ENCODE results near the gene SMYD3. TPM values are rescaled to one million over a fixed set of nuclear protein-coding genes. Genes with fewer than 3 reads are reported as not detected.
A peak's percentile ranks its signal among the peaks of the same experiment; 100 is the strongest.

SMYD3 gene
- total RNA-seq, 1 donor from 2014 or later: 80.8 TPM

GRCh38 chr1:245956225-245956624 is 550.9 kb downstream of the SMYD3 start:
- Histone ChIP-seq H3K9ac (ENCODE audit: low read length) (no peak overlapping the region), H3K36me3 (ENCODE audit: insufficient read depth, low read length) (no peaks in the 10 kb centered on the region), H3K79me2 (ENCODE audit: insufficient read depth, low read length) (no peaks in the 10 kb centered on the region), H3K27me3 (ENCODE audit: insufficient read depth, low read length) (no peaks in the 10 kb centered on the region), H3K9me3 (ENCODE audit: insufficient read depth, low read depth, low read length) (no peaks in the 10 kb centered on the region), H3K27ac (ENCODE audit: low read depth, low read length) (no peak overlapping the region), H4K20me1 (ENCODE audit: insufficient read depth, low read length) (no peaks in the 10 kb centered on the region), H3K4me3 (ENCODE audit: insufficient read depth, low read depth, low read length) (no peak overlapping the region), H2AFZ (ENCODE audit: low read depth, low read length) (no peak overlapping the region), H3K4me2 (ENCODE audit: low read length) (no peak overlapping the region), H3K4me1 (ENCODE audit: insufficient read depth, low read length) (peaks cover 2% of the 10 kb centered on the region)
- Mint-ChIP-seq H3K27ac (ENCODE audit: unreplicated experiment) (no peak overlapping the region), H3K4me3 (ENCODE audit: unreplicated experiment) (no peak overlapping the region), H3K27me3 (ENCODE audit: low read depth, unreplicated experiment) (no peaks in the 10 kb centered on the region), H3K9me3 (ENCODE audit: unreplicated experiment) (no peaks in the 10 kb centered on the region), H3K4me1 (ENCODE audit: low read depth, unreplicated experiment) (peaks cover 10% of the 10 kb centered on the region), H3K36me3 (ENCODE audit: low read depth, unreplicated experiment) (peaks cover 5% of the 10 kb centered on the region)
- no peak for FAIRE-seq
- DNase-seq (ENCODE audit: low read depth): peak; percentile 39
- no peak for TF ChIP-seq EZH2 (IDR thresholded peaks at IDR 0.05; ENCODE audit: insufficient read depth, low read length)
- TF ChIP-seq CTCF (IDR thresholded peaks at IDR 0.05; ENCODE audit: insufficient read depth, low read depth, low read length): no peak

GRCh38 chr1:245953876-245954660 is 553.0 kb downstream of the SMYD3 start:
- H3K27ac ChIP-seq (ENCODE audit: low read depth, low read length): no peak overlapping the region
- H3K4me3 ChIP-seq (ENCODE audit: insufficient read depth, low read depth, low read length): no peak overlapping the region
- TF ChIP-seq EZH2 (IDR thresholded peaks at IDR 0.05; ENCODE audit: insufficient read depth, low read length): no peak
- no peak for TF ChIP-seq CTCF (IDR thresholded peaks at IDR 0.05; ENCODE audit: insufficient read depth, low read depth, low read length)
- Mint-ChIP-seq H3K9me3 (ENCODE audit: unreplicated experiment) (no peaks in the 10 kb centered on the region), H3K27me3 (ENCODE audit: low read depth, unreplicated experiment) (no peaks in the 10 kb centered on the region), H3K4me3 (ENCODE audit: unreplicated experiment) (no peak overlapping the region), H3K27ac (ENCODE audit: unreplicated experiment) (no peak overlapping the region), H3K36me3 (ENCODE audit: low read depth, unreplicated experiment) (no peaks in the 10 kb centered on the region), H3K4me1 (ENCODE audit: low read depth, unreplicated experiment) (peaks cover 6% of the 10 kb centered on the region)
- peak overlapping the region; percentile 71 for H3K4me2 ChIP-seq (ENCODE audit: low read length)
- FAIRE-seq: no peak
- no peaks in the 10 kb centered on the region for H4K20me1 ChIP-seq (ENCODE audit: insufficient read depth, low read length)
- DNase-seq (ENCODE audit: low read depth): no peak
- no peak overlapping the region for H2AFZ ChIP-seq (ENCODE audit: low read depth, low read length)
- no peaks in the 10 kb centered on the region for H3K27me3 ChIP-seq (ENCODE audit: insufficient read depth, low read length)
- peak overlapping the region; percentile 41 for H3K9ac ChIP-seq (ENCODE audit: low read length)
- H3K79me2 ChIP-seq (ENCODE audit: insufficient read depth, low read length): no peaks in the 10 kb centered on the region
- peaks cover 2% of the 10 kb centered on the region for H3K4me1 ChIP-seq (ENCODE audit: insufficient read depth, low read length)
- no peaks in the 10 kb centered on the region for H3K9me3 ChIP-seq (ENCODE audit: insufficient read depth, low read depth, low read length)
- H3K36me3 ChIP-seq (ENCODE audit: insufficient read depth, low read length): no peaks in the 10 kb centered on the region

- Histone ChIP-seq H3K79me2 (ENCODE audit: insufficient read depth, low read length) (no peaks in the 10 kb centered on the region), H3K36me3 (ENCODE audit: insufficient read depth, low read length) (no peaks in the 10 kb centered on the region), H3K4me1 (ENCODE audit: insufficient read depth, low read length) (peaks cover 2% of the 10 kb centered on the region), H3K27ac (ENCODE audit: low read depth, low read length) (no peak overlapping the region), H3K4me2 (ENCODE audit: low read length) (no peak overlapping the region), H4K20me1 (ENCODE audit: insufficient read depth, low read length) (no peaks in the 10 kb centered on the region), H3K4me3 (ENCODE audit: insufficient read depth, low read depth, low read length) (no peak overlapping the region), H3K9me3 (ENCODE audit: insufficient read depth, low read depth, low read length) (no peaks in the 10 kb centered on the region), H3K9ac (ENCODE audit: low read length) (no peak overlapping the region), H2AFZ (ENCODE audit: low read depth, low read length) (no peak overlapping the region), H3K27me3 (ENCODE audit: insufficient read depth, low read length) (no peaks in the 10 kb centered on the region)
- no peak for TF ChIP-seq EZH2 (IDR thresholded peaks at IDR 0.05; ENCODE audit: insufficient read depth, low read length)
- no peak for TF ChIP-seq CTCF (IDR thresholded peaks at IDR 0.05; ENCODE audit: insufficient read depth, low read depth, low read length)
- H3K27me3 Mint-ChIP-seq (ENCODE audit: low read depth, unreplicated experiment): no peaks in the 10 kb centered on the region
- H3K9me3 Mint-ChIP-seq (ENCODE audit: unreplicated experiment): no peaks in the 10 kb centered on the region
- peaks cover 6% of the 10 kb centered on the region for H3K4me1 Mint-ChIP-seq (ENCODE audit: low read depth, unreplicated experiment)
- no peak for DNase-seq (ENCODE audit: low read depth)
- H3K36me3 Mint-ChIP-seq (ENCODE audit: low read depth, unreplicated experiment): no peaks in the 10 kb centered on the region
- H3K4me3 Mint-ChIP-seq (ENCODE audit: unreplicated experiment): no peak overlapping the region
- no peak for FAIRE-seq
- H3K27ac Mint-ChIP-seq (ENCODE audit: unreplicated experiment): no peak overlapping the region
Observed at GRCh38 chr1:245952383-245953026, 554.6 kb downstream of the SMYD3 start.

All from astrocyte (in vitro differentiated cells and primary cell).